ENCODE data around the gene MINDY2.

DNA sequence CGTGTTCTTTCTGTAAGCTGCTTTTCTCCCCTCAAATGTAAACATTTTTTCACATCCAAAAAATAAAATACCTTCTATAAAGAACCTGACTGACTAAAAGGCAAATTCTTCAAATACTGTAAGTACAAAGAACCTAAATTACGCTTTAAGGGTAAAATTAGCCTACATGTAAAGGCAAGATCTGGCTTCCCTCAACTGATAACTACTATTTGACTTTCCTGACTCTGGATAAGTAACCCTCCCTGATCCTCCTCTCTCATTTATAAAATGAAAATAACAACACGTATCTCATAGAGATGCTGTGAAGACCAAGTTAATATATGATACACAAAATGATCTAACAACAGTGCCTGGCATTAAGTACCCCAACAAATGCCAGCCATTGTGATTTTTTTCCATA is 33.8 kb upstream of the MINDY2 start:
- TF ChIP-seq, protein P1, sequence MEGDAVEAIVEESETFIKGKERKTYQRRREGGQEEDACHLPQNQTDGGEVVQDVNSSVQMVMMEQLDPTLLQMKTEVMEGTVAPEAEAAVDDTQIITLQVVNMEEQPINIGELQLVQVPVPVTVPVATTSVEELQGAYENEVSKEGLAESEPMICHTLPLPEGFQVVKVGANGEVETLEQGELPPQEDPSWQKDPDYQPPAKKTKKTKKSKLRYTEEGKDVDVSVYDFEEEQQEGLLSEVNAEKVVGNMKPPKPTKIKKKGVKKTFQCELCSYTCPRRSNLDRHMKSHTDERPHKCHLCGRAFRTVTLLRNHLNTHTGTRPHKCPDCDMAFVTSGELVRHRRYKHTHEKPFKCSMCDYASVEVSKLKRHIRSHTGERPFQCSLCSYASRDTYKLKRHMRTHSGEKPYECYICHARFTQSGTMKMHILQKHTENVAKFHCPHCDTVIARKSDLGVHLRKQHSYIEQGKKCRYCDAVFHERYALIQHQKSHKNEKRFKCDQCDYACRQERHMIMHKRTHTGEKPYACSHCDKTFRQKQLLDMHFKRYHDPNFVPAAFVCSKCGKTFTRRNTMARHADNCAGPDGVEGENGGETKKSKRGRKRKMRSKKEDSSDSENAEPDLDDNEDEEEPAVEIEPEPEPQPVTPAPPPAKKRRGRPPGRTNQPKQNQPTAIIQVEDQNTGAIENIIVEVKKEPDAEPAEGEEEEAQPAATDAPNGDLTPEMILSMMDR (IDR thresholded peaks at IDR 0.05; ENCODE audit: insufficient read depth, low read depth, low read length) = no peak
- TF ChIP-seq EZH2 (IDR thresholded peaks at IDR 0.05; ENCODE audit: insufficient read depth, low read length) = no peak

Data from astrocyte (in vitro differentiated cells and primary cell).